WTC11 (cell line): ENCODE measurements around the gene TUBA3E.
"Not testable (repeated sequence)": the region's sequence is repeated elsewhere in the genome, so short reads cannot be mapped to it uniquely, and the experiment has no call there.

Experiments used
- NR2C2 ChIP-seq: sonication (generic); formaldehyde crosslinking; IDR thresholded peaks from 2 replicates; pipeline ENCODE4 v1.8.0; 2022; ENCODE audit warnings: mild to moderate bottlenecking, missing genetic modification reagents
- USF1 ChIP-seq: sonication (generic); formaldehyde crosslinking; IDR thresholded peaks from 2 replicates; pipeline ENCODE4 v1.8.0; 2022; ENCODE audit warnings: mild to moderate bottlenecking, missing genetic modification reagents
- TF ChIP-seq, protein P1 (sequence below): sonication (generic); formaldehyde crosslinking; IDR thresholded peaks from 2 replicates; pipeline ENCODE4 v1.8.1; 2023; ENCODE audit warnings: mild to moderate bottlenecking, missing genetic modification reagents, moderate library complexity
- TF ChIP-seq, protein P2 (sequence below): sonication (generic); formaldehyde crosslinking; IDR thresholded peaks from 2 replicates; pipeline ENCODE4 v1.8.1; 2022; ENCODE audit warnings: low read depth, missing genetic modification reagents, borderline replicate concordance
- TF ChIP-seq, protein P3 (sequence below): fragments of 200-600 bp; IDR thresholded peaks from 2 replicates; pipeline ENCODE4 v1.8.0; 2022; ENCODE audit warnings: antibody characterized with exemption

GRCh38 chr2:130188958-130189357 lies 9.3 kb downstream of the TUBA3E start:
- TF ChIP-seq, protein P1, sequence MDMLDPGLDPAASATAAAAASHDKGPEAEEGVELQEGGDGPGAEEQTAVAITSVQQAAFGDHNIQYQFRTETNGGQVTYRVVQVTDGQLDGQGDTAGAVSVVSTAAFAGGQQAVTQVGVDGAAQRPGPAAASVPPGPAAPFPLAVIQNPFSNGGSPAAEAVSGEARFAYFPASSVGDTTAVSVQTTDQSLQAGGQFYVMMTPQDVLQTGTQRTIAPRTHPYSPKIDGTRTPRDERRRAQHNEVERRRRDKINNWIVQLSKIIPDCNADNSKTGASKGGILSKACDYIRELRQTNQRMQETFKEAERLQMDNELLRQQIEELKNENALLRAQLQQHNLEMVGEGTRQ (CRISPR knock-in tag) = not testable (repeated sequence)
- TF ChIP-seq USF1, NR2C2 (CRISPR knock-in tag): not testable (repeated sequence)
- TF ChIP-seq, protein P2, sequence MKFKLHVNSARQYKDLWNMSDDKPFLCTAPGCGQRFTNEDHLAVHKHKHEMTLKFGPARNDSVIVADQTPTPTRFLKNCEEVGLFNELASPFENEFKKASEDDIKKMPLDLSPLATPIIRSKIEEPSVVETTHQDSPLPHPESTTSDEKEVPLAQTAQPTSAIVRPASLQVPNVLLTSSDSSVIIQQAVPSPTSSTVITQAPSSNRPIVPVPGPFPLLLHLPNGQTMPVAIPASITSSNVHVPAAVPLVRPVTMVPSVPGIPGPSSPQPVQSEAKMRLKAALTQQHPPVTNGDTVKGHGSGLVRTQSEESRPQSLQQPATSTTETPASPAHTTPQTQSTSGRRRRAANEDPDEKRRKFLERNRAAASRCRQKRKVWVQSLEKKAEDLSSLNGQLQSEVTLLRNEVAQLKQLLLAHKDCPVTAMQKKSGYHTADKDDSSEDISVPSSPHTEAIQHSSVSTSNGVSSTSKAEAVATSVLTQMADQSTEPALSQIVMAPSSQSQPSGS (CRISPR knock-in tag) = not testable (repeated sequence)
- TF ChIP-seq, protein P3, sequence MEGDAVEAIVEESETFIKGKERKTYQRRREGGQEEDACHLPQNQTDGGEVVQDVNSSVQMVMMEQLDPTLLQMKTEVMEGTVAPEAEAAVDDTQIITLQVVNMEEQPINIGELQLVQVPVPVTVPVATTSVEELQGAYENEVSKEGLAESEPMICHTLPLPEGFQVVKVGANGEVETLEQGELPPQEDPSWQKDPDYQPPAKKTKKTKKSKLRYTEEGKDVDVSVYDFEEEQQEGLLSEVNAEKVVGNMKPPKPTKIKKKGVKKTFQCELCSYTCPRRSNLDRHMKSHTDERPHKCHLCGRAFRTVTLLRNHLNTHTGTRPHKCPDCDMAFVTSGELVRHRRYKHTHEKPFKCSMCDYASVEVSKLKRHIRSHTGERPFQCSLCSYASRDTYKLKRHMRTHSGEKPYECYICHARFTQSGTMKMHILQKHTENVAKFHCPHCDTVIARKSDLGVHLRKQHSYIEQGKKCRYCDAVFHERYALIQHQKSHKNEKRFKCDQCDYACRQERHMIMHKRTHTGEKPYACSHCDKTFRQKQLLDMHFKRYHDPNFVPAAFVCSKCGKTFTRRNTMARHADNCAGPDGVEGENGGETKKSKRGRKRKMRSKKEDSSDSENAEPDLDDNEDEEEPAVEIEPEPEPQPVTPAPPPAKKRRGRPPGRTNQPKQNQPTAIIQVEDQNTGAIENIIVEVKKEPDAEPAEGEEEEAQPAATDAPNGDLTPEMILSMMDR = not testable (repeated sequence)
